SH-SY5Y (cell line): ENCODE data around the gene SND1.

ENCODE experiments used
- GATA2 ChIP-seq: IDR thresholded peaks from 2 replicates; pipeline ENCODE4 v1.6.1; 2011; ENCODE audit warnings: mild to moderate bottlenecking, low read depth, low read length
- GATA3 ChIP-seq: IDR thresholded peaks from 2 replicates; pipeline ENCODE4 v1.6.1; 2011; ENCODE audit warnings: low read depth, mild to moderate bottlenecking, low read length, moderate library complexity

DNA sequence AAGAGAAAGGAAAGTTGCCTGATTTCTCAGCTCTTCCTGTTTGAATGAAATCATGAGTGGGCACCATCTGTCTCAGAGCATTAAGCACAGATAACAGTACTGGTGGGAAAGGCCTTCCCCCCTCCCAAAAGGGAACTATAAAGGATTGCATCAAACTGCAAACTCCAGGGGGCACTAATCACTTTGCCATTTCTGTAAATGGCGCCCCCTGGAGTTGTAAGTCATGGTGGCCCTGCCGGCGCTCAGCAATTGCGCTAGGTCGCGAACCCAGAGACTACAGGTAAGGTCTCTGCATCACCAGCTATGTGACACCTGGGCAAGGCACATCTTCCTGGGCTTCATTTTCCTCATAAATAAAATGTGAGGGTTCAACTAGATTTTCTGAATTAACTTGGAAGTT lies 368.2 kb downstream of the SND1 start:
- TF ChIP-seq GATA3 (no peak), GATA2 (no peak)
